Activated T-helper 1 cell treated with anti-CD3 and anti-CD28 coated beads, Interleukin-12 subunit alpha, Interleukin-12 subunit beta, Interleukin-2, Interleukin-4 antibody, amounts not matched to agents 30 ng/mL and 10 ng/mL and 1 ng/mL, durations not matched to agents 14 hours and 24 hours and 36 hours (primary cell): ENCODE results near the gene SGCA. TPM values are rescaled to one million over a fixed set of nuclear protein-coding genes. Genes with fewer than 3 reads are reported as not detected.

Experiments
- DNase-seq: peaks from one replicate; pipeline ENCODE4 v3.0.0; 2021; ENCODE audit warnings: low spot score
- H3K27ac Mint-ChIP-seq: one replicate; pipeline ENCODE4 v1.8.0; 2021; ENCODE audit warnings: mild to moderate bottlenecking, mixed read lengths
- H3K27me3 Mint-ChIP-seq: one replicate; pipeline ENCODE4 v1.8.0; 2022; ENCODE audit warnings: mild to moderate bottlenecking, moderate library complexity, mixed read lengths; ENCODE audit not compliant: insufficient read depth
- H3K36me3 Mint-ChIP-seq: one replicate; pipeline ENCODE4 v1.8.0; 2021; ENCODE audit warnings: low read depth, mixed read lengths
- H3K4me1 Mint-ChIP-seq: one replicate; pipeline ENCODE4 v1.8.0; 2021; ENCODE audit warnings: low read depth, mixed read lengths
- H3K4me3 Mint-ChIP-seq: one replicate; pipeline ENCODE4 v1.8.0; 2021; ENCODE audit warnings: mild to moderate bottlenecking, moderate library complexity, mixed read lengths
- H3K9me3 Mint-ChIP-seq: one replicate; pipeline ENCODE4 v1.8.0; 2021; ENCODE audit warnings: mixed read lengths
- intact Hi-C: fragments of 100-400 bp; cut with micrococcal nuclease; formaldehyde crosslinking; loops from one replicate; pipeline ENCODE4 v1.15.1; 2024
- total RNA-seq: library from RNA; stranded (reverse); gene quantifications from 2 replicates; pipeline ENCODE4 v1.2.3, GENCODE V29; 2022

SGCA gene
- total RNA-seq, 1 donor from 2014 or later, result 0.49 TPM

DNA sequence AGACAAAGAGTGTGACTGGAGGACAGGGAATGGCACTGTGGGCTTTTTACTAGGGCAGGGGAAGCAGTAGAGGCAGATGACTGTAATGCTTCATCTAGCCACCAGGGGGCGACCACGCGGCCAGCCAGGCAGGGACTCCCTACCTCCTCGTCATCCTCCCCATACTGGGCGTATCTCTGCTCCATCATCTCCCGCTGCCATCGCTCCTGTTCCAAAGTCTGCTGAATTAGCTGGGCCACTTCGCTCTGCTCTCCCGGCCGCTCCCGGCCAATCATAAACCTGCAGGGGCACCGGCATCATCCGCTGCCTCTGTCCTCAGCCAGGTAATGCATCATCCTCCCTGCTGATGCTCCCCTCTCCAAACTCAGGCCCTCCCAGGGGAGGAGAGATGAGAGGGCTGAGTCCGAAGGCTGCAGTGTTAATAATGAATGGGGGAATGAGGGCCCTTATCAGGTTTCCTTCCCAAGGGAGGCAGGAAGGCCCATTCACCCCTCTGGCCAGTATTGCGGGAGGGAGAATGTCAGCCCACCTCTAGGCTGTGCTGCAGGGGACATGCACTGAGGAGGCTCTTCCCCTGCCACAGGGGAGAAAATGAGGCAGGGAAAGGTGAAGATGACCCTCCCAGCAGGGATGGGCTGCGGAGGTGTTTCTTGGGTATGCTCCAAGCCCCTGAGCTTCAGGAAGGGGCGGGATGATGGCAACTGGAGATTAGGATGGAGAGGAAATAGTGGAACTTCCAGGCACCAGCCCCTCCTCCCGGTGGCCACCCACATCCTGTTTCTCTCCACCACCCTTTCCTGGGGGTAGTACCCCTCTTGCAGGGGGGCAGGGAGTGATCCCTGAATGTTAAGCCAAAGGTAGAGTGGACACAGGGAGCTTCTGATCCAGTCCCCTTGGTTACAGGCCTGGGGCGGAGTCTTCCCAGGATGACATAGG is 25.6 kb upstream of the SGCA start:
- intact Hi-C loops, result loop anchor here (1.0 to 2.0 kb wide), 5 partner anchors 11 to 157 kb away; no protein-coding TSS in a partner anchor
- Mint-ChIP-seq H3K27me3 (no peaks in the 10 kb centered on the region), H3K4me1 (peaks cover 80% of the 10 kb centered on the region), H3K36me3 (peaks cover 79% of the 10 kb centered on the region), H3K4me3 (peak overlapping the region; percentile 72), H3K27ac (peak overlapping the region; percentile 79), H3K9me3 (no peaks in the 10 kb centered on the region)
- DNase-seq, result peak; percentile 74

DNA sequence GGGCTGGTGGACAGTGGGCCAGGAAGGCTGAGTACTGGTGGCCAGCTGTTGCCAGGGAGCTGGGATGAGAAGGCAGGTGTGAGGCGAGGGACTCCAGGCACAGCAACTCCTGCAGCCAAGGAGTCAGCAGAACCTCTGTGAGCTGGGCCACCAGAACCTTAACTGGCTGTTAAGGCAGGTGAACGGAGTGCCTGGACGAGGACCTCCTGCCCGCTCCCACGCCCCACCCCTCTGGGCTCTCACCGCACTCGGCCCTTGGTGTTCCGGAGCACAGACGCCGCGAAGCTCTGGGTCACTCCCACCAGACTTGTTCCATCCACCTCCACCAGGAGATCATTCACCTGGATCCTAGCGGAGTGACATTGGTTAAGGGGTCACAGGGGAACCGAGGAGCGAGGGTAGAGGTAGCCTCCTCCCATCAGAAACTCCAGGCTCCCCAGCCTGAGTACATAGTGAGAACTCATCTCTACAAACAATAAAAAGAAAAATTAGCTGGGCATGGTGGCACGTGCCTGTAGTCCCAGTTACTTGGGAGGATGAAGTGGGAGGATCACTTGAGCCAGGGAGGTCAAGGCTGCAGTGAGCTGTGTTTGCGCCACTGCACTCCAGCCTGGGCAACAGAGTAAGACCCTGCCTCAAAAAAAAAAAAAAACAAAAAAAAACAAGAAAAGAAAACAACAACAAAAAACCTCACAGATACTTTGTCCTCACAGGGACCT is 24.6 kb upstream of the SGCA start:
- no peak for DNase-seq
- no peaks in the 10 kb centered on the region for H3K27me3 Mint-ChIP-seq
- intact Hi-C loops, result loop anchor here (2.0 kb wide), 1 partner anchor 58 kb away; no protein-coding TSS in a partner anchor
- peaks cover 79% of the 10 kb centered on the region for H3K36me3 Mint-ChIP-seq
- H3K4me3 Mint-ChIP-seq, result peak overlapping the region; percentile 72
- H3K27ac Mint-ChIP-seq, result peak overlapping the region; percentile 87
- H3K4me1 Mint-ChIP-seq, result peaks cover 90% of the 10 kb centered on the region
- H3K9me3 Mint-ChIP-seq, result no peaks in the 10 kb centered on the region

DNA sequence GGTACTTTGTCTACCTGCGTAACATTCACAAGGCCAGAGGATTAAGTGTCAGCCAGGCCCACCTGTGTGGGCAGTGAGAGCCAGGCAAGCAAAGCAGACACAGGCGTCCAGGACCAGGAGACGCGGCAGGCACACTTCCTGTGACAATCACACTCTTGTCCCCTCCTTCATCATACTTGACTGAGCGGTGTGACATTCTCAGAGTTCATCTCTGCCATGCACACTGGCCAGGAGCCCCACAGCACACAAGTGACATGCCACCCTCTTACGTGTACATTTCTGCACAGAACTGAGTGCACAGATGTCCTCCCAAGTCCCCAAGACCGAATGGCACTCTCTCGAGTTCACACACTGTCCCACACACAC is 24.1 kb upstream of the SGCA start:
- Mint-ChIP-seq H3K4me1 (peaks cover 92% of the 10 kb centered on the region), H3K9me3 (no peaks in the 10 kb centered on the region), H3K27ac (peak overlapping the region; percentile 87), H3K36me3 (peaks cover 74% of the 10 kb centered on the region), H3K27me3 (no peaks in the 10 kb centered on the region), H3K4me3 (peak overlapping the region; percentile 60)
- no peak for DNase-seq
- intact Hi-C loops, result loop anchor here (2.0 kb wide), 1 partner anchor 57 kb away; no protein-coding TSS in a partner anchor

DNA sequence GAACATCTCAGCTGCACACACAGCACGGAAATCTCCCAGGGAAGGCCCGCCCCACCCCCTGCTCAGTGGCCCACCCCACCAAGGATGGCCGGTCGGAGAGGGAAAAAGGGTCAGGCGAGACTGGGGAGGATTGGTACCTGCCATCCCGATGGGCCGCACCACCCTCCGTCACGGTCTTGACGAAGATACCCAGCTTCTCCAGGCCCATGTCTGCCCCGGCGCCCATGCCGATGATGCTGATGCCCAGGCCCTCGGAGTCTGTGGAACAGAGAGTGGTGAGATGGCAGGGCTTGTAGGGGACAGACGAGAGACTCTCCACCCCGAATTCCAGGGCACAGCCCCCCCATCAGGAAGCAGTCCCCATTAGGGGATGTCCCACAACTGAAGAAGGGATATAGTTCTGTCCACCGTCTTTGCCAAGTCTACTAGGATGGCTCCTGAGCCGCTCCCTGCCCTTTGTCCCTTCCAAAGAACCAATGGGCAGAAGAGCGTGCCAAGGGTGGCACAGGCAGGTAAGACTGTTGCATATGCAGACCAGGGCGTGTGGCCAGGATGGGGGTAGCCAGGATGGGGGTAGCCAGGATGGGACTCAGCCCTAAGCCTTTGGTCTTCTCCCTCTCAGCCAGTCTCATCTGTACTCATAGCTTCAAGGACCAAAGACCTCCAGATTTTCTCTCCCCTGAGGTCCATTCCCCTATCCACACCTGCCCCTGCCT is 22.2 kb upstream of the SGCA start:
- DNase-seq, result no peak
- no peaks in the 10 kb centered on the region for H3K9me3 Mint-ChIP-seq
- H3K36me3 Mint-ChIP-seq, result peaks cover 70% of the 10 kb centered on the region
- intact Hi-C loops, result no loop called here
- H3K27ac Mint-ChIP-seq, result peak overlapping the region; percentile 64
- H3K4me1 Mint-ChIP-seq, result peaks cover 86% of the 10 kb centered on the region
- no peaks in the 10 kb centered on the region for H3K27me3 Mint-ChIP-seq
- H3K4me3 Mint-ChIP-seq, result no peak overlapping the region

DNA sequence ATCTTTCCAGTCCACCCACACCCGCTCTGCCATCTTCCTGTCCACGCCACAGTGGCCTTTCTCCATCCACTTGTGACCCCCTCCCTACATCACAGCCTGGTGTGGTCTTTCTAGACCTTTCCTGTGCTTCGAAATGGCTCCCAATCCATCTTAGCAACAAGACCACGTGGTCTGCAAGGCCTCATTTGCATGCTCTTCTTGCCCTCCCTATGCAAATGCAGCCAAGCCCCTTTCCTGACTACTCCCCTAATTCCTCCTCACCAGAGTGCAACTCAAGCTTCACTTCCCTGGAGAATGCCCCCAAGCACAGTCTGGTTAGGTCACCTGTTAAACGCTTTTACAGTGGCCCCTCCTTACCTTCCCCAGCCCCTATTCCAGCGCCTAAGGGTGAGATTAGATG is 21.4 kb upstream of the SGCA start:
- intact Hi-C loops, result no loop called here
- Mint-ChIP-seq H3K4me3 (peak overlapping the region; percentile 9), H3K4me1 (peaks cover 84% of the 10 kb centered on the region), H3K9me3 (no peaks in the 10 kb centered on the region), H3K27me3 (no peaks in the 10 kb centered on the region), H3K27ac (peak overlapping the region; percentile 64), H3K36me3 (peaks cover 64% of the 10 kb centered on the region)
- DNase-seq, result no peak

DNA sequence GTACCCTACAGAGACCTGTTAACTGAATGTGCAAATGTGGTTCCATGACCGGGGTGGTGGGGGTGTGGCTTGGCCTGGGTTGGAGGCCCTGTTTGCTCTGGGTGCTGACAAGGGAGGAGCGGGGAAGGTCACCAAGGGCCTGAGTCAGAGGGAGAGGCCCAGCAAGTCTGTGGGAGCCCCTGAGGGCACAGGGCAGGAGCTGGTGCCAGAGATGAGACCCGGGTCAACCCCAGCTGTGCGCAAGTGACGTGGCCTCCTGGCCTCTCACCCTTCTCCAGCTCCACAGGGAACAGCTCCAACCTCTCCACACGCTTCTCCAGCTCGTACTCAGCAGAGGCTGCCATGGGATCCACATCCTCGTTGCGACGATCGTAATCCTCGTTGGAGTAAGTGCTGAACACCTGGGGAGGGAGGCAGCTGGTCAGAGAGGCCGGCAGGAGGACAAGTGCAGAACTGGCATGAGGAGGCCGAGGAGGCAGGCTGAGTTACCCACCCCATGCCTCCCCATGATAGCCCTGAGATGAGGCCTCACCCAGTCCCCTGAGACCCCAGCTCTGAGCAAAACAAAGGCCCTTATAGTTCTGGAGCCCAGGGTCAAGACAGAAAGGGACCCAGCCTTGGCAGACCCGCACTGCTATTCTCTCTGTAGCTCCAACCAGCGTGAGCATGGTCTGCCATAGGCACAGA is 20.8 kb upstream of the SGCA start:
- DNase-seq, result no peak
- H3K36me3 Mint-ChIP-seq, result peaks cover 58% of the 10 kb centered on the region
- H3K27me3 Mint-ChIP-seq, result no peaks in the 10 kb centered on the region
- H3K4me3 Mint-ChIP-seq, result peak overlapping the region; percentile 77
- H3K4me1 Mint-ChIP-seq, result peaks cover 78% of the 10 kb centered on the region
- no peaks in the 10 kb centered on the region for H3K9me3 Mint-ChIP-seq
- peak overlapping the region; percentile 75 for H3K27ac Mint-ChIP-seq
- intact Hi-C loops, result no loop called here

DNA sequence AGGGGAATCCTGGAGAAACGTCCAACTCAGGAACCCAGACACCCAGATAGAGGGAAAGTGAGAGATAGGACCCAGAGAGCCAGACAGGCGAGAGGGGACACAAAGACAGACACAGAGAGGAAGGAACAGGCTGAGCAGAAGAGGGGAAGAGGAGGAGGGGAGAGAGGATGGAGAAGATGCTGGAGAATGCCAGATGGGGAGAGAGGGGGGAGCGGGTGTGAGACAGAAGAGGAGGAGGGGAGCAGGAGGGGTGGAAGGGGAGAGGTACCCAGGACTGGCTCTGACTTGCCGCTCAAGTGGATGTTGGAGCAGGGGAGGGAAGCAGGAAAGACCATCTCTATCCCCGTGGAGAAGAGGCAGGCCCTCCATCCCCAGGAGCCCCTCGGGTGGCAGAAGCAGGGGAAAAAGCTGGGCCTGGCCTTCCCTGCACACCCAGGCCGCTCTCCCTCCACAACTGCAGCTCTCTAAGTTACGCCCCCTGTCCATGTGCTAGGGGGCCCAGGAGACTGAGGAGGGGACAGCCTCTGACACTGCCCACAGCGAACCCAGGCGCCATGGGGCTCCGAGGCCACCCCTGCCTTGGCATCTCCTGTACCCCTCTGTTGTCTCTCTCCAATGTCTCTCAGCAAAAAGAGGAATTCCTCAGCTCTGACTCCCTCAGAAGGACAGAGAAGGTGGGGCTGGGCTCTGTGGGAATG is 20.1 kb upstream of the SGCA start:
- no peak for DNase-seq
- H3K27ac Mint-ChIP-seq, result peak overlapping the region; percentile 75
- no peaks in the 10 kb centered on the region for H3K9me3 Mint-ChIP-seq
- H3K36me3 Mint-ChIP-seq, result peaks cover 52% of the 10 kb centered on the region
- intact Hi-C loops, result no loop called here
- H3K4me1 Mint-ChIP-seq, result peaks cover 71% of the 10 kb centered on the region
- peak overlapping the region; percentile 77 for H3K4me3 Mint-ChIP-seq
- H3K27me3 Mint-ChIP-seq, result no peaks in the 10 kb centered on the region

DNA sequence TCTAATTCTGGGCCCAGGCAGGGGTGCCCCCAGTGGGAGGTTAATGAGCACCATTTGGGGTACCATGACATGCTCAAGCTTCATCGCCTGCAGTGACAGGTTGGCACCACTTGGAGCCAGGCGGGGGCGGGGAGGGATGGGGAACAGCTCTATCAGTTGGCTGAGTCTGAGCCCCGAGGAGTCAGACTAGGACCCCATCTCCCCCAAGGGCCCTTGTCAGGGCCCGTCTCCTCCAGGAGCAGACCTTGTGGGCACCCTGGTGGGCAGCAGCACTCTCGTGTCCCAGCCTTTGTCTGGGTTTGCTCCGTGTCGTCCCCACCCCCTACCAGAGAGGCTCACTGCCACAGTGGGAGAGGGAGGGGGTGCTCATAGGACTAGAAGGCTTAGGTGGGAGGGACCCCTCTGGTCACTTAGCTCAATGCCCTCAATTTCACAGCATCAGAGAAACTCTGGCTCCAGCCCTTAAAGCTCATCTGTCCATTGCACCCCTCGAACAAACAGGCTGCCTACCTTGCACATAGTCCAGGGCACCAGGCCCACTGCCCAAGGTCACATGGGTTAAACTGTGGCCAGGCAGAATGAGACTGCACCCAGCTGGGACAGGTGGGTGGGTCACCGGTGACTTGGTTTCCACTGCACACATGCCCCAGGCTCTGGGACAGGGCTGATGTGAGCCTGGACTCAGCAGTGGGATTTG is 19.4 kb upstream of the SGCA start:
- H3K9me3 Mint-ChIP-seq, result no peaks in the 10 kb centered on the region
- peak overlapping the region; percentile 98 for H3K4me3 Mint-ChIP-seq
- peak overlapping the region; percentile 94 for H3K27ac Mint-ChIP-seq
- intact Hi-C loops, result no loop called here
- peaks cover 65% of the 10 kb centered on the region for H3K4me1 Mint-ChIP-seq
- peaks cover 47% of the 10 kb centered on the region for H3K36me3 Mint-ChIP-seq
- H3K27me3 Mint-ChIP-seq, result no peaks in the 10 kb centered on the region
- no peak for DNase-seq

DNA sequence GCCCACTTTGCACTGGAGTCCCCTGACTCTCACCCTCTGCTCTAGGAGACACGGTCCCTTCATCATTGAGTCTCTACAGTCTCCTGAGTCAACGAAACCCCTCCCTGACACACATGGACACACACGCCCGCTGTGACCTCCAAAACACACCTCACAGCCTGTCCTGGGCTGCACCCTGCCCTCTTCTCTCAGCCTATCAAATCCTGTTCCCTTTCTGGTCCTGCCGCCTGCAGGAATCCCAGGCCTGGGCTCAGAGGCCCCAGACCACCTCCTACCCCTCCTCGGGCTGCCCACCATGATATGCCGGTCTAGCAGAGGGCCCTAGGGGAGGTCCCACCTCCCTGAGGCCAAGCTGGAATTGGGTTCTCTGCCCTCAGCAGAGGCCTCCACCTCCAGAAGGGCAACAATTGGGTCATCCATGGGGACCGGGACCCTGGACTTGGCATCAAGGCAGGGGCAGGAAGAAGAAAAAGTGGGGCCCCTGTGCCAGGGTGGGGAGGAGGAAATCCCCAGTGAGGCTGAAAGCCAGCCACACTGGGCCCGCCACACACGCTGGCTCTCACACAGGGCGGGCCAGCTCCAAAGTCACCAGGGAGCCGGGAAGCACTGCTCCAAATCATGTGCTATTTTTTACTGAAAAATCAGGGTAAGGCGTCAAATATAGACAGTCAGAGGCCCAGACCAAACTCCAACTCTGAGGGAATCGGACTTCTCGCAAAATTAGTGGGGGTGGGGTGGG is 18.7 kb upstream of the SGCA start:
- H3K27ac Mint-ChIP-seq, result peak overlapping the region; percentile 94
- H3K4me3 Mint-ChIP-seq, result peak overlapping the region; percentile 98
- peaks cover 42% of the 10 kb centered on the region for H3K36me3 Mint-ChIP-seq
- intact Hi-C loops, result no loop called here
- no peaks in the 10 kb centered on the region for H3K9me3 Mint-ChIP-seq
- no peaks in the 10 kb centered on the region for H3K27me3 Mint-ChIP-seq
- H3K4me1 Mint-ChIP-seq, result peaks cover 65% of the 10 kb centered on the region
- DNase-seq, result no peak

DNA sequence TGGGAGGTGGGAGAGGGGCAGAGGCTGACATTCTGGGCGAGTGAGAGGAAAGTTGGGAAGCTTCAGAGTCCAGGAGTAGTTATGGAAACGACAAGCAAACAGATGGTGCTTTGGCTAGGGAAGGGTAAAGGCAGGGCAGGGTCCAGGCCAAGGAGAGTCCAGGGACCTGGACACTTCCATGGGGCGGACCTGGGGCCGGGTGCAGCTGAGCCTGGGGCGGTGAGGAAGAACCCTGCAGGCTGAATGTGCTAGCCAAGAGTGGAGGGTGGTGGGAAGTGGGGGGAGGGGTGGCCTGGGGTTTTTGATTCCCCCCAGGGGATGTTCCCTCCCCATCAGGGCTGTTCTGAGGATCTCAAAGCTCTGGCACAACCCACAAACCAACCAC is 18.0 kb upstream of the SGCA start:
- intact Hi-C loops, result loop anchor here (2.0 kb wide), 1 partner anchor 17 kb away; the partner anchor contains the start of gene SAMD14
- Mint-ChIP-seq H3K36me3 (peaks cover 35% of the 10 kb centered on the region), H3K4me1 (peaks cover 62% of the 10 kb centered on the region), H3K27ac (peak overlapping the region; percentile 94), H3K27me3 (no peaks in the 10 kb centered on the region), H3K4me3 (peak overlapping the region; percentile 98), H3K9me3 (no peaks in the 10 kb centered on the region)
- no peak for DNase-seq
